SK-N-SH (cell line): Measurements from ENCODE around the gene ZNF30.

Experiments used
- GABPA ChIP-seq: IDR thresholded peaks from 2 replicates; pipeline ENCODE4 v1.4.0; 2012; ENCODE audit warnings: low read depth, mild to moderate bottlenecking
- GATA2 ChIP-seq: sonication (generic); formaldehyde crosslinking; IDR thresholded peaks from 2 replicates; pipeline ENCODE4 v1.5.0; 2020; ENCODE audit warnings: mild to moderate bottlenecking, missing genetic modification reagents
- MEF2A ChIP-seq: IDR thresholded peaks from 2 replicates; pipeline ENCODE4 v1.4.0; 2012; ENCODE audit warnings: low read depth, borderline replicate concordance
- NRF1 ChIP-seq: IDR thresholded peaks from 2 replicates; pipeline ENCODE4 v1.6.1; 2012; ENCODE audit warnings: low read depth, mild to moderate bottlenecking, low read length
- RXRA ChIP-seq: IDR thresholded peaks from 2 replicates; pipeline ENCODE4 v1.4.0; 2012; ENCODE audit warnings: low read depth, mild to moderate bottlenecking, borderline replicate concordance
- SIN3A ChIP-seq: IDR thresholded peaks from 2 replicates; pipeline ENCODE4 v1.6.1; 2012; ENCODE audit warnings: low read depth, mild to moderate bottlenecking, low read length, moderate library complexity, borderline replicate concordance
- TAF1 ChIP-seq: IDR thresholded peaks from 2 replicates; pipeline ENCODE4 v1.6.1; 2012; ENCODE audit warnings: low read depth, mild to moderate bottlenecking, low read length, moderate library complexity, borderline replicate concordance
- TCF12 ChIP-seq: IDR thresholded peaks from 2 replicates; pipeline ENCODE4 v1.4.0; 2012
- YY1 ChIP-seq: IDR thresholded peaks from 2 replicates; pipeline ENCODE4 v1.4.0; 2012; ENCODE audit warnings: low read depth, mild to moderate bottlenecking
- TF ChIP-seq, protein P1 (sequence below): fragments of 200-600 bp; sonication (generic); IDR thresholded peaks from 2 replicates; pipeline ENCODE4 v1.6.1; 2017; ENCODE audit warnings: antibody characterized with exemption, mild to moderate bottlenecking, moderate library complexity
- TF ChIP-seq, protein P2 (sequence below): IDR thresholded peaks from 2 replicates; pipeline ENCODE4 v1.6.1; 2012; ENCODE audit warnings: mild to moderate bottlenecking, low read depth, low read length, moderate library complexity
- TF ChIP-seq, protein P3 (sequence below): fragments of 150-350 bp; IDR thresholded peaks from 2 replicates; pipeline ENCODE4 v1.6.1; 2017; ENCODE audit warnings: antibody characterized with exemption, low read length, low read depth, borderline replicate concordance

DNA sequence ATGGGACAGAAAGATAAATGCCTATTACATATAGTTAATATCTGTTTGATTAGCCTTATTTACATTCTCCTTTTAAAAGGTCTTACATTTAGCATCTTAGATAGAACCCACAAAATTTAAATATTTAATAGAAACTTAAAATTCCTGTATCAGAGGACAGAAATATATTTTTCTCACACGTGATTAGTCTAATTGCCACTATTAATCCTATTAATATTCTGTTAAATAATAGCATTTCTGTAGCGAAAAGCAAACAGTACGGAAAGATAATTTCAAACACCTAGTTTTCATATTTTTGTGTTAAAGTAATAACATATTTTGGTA lies 380 bp upstream of the ZNF30 start:
- TF ChIP-seq, protein P1, sequence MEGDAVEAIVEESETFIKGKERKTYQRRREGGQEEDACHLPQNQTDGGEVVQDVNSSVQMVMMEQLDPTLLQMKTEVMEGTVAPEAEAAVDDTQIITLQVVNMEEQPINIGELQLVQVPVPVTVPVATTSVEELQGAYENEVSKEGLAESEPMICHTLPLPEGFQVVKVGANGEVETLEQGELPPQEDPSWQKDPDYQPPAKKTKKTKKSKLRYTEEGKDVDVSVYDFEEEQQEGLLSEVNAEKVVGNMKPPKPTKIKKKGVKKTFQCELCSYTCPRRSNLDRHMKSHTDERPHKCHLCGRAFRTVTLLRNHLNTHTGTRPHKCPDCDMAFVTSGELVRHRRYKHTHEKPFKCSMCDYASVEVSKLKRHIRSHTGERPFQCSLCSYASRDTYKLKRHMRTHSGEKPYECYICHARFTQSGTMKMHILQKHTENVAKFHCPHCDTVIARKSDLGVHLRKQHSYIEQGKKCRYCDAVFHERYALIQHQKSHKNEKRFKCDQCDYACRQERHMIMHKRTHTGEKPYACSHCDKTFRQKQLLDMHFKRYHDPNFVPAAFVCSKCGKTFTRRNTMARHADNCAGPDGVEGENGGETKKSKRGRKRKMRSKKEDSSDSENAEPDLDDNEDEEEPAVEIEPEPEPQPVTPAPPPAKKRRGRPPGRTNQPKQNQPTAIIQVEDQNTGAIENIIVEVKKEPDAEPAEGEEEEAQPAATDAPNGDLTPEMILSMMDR, result no peak
- TF ChIP-seq TAF1 (no peak), YY1 (no peak), NRF1 (no peak), RXRA (no peak), MEF2A (no peak), GATA2 (CRISPR knock-in tag) (no peak), TCF12 (no peak), SIN3A (no peak), GABPA (no peak)
- TF ChIP-seq, protein P2, sequence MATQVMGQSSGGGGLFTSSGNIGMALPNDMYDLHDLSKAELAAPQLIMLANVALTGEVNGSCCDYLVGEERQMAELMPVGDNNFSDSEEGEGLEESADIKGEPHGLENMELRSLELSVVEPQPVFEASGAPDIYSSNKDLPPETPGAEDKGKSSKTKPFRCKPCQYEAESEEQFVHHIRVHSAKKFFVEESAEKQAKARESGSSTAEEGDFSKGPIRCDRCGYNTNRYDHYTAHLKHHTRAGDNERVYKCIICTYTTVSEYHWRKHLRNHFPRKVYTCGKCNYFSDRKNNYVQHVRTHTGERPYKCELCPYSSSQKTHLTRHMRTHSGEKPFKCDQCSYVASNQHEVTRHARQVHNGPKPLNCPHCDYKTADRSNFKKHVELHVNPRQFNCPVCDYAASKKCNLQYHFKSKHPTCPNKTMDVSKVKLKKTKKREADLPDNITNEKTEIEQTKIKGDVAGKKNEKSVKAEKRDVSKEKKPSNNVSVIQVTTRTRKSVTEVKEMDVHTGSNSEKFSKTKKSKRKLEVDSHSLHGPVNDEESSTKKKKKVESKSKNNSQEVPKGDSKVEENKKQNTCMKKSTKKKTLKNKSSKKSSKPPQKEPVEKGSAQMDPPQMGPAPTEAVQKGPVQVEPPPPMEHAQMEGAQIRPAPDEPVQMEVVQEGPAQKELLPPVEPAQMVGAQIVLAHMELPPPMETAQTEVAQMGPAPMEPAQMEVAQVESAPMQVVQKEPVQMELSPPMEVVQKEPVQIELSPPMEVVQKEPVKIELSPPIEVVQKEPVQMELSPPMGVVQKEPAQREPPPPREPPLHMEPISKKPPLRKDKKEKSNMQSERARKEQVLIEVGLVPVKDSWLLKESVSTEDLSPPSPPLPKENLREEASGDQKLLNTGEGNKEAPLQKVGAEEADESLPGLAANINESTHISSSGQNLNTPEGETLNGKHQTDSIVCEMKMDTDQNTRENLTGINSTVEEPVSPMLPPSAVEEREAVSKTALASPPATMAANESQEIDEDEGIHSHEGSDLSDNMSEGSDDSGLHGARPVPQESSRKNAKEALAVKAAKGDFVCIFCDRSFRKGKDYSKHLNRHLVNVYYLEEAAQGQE, result no peak
- TF ChIP-seq, protein P3, sequence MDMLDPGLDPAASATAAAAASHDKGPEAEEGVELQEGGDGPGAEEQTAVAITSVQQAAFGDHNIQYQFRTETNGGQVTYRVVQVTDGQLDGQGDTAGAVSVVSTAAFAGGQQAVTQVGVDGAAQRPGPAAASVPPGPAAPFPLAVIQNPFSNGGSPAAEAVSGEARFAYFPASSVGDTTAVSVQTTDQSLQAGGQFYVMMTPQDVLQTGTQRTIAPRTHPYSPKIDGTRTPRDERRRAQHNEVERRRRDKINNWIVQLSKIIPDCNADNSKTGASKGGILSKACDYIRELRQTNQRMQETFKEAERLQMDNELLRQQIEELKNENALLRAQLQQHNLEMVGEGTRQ, result no peak
